Effector memory CD8-positive, alpha-beta T cell (primary cell): Measurements from ENCODE around the gene TERB1.

ENCODE experiments used
- ATAC-seq: fragments of 150-1000 bp; cut with Tn5 transposase; replicated peaks from 2 replicates; pipeline ENCODE4 v1.10.0; 2021; ENCODE audit warnings: mild to moderate bottlenecking, moderate library complexity
- DNase-seq, 3 experiments: peaks; one replicate each; pipeline ENCODE4 v3.0.0; 2021
- H3K27ac Mint-ChIP-seq, 2 donors: one replicate each; pipeline ENCODE4 v1.8.0; 2022; ENCODE audit warnings: mild to moderate bottlenecking in 2 of 2, mixed read lengths in 2 of 2, moderate library complexity in 2 of 2
- H3K27me3 Mint-ChIP-seq, 2 donors: one replicate each; pipeline ENCODE4 v1.8.0; 2022; ENCODE audit warnings: mixed read lengths in 2 of 2
- H3K36me3 Mint-ChIP-seq: one replicate; pipeline ENCODE4 v1.8.0; 2022; ENCODE audit warnings: mild to moderate bottlenecking, moderate library complexity, mixed read lengths; ENCODE audit not compliant: insufficient read depth
- H3K4me1 Mint-ChIP-seq, 2 donors: one replicate each; pipeline ENCODE4 v1.8.0; 2022; ENCODE audit warnings: low read depth in 2 of 2, mixed read lengths in 2 of 2
- H3K4me3 Mint-ChIP-seq, 2 donors: one replicate each; pipeline ENCODE4 v1.8.0; 2022; ENCODE audit warnings: mild to moderate bottlenecking in 2 of 2, mixed read lengths in 2 of 2, moderate library complexity in 2 of 2
- H3K9me3 Mint-ChIP-seq, 2 donors: one replicate each; pipeline ENCODE4 v1.8.0; 2022; ENCODE audit warnings: mixed read lengths in 2 of 2
- total RNA-seq, 9 experiments: gene quantifications; one replicate each; lab custom pipeline; 2026; lab: John Stamatoyannopoulos, UW

The TERB1 gene
- total RNA-seq = 0 to 0.97 (median 0.13) reads per million in 9 experiments

GRCh38 chr16:66801320-66802105 lies at the start of gene TERB1:
TERB1 (minus strand) TSS chr16:66801584; CDS start chr16:66796798, 4,786 bp downstream.
- ATAC-seq = no peak
- Mint-ChIP-seq H3K36me3 (peaks cover 42% of the 10 kb centered on the region), H3K27ac (no peak within 1 kb of the TSS), H3K9me3 (no peaks in the 10 kb centered on the region), H3K4me3 (no peak within 1 kb of the TSS), H3K27me3 (no peaks in the 10 kb centered on the region), H3K4me1 (no peaks in the 10 kb centered on the region)
- DNase-seq = no peak

- H3K27ac Mint-ChIP-seq = no peak overlapping the region
- H3K4me3 Mint-ChIP-seq = no peak overlapping the region
- H3K4me1 Mint-ChIP-seq = peaks cover 0 to 3% of the 10 kb centered on the region in 2 donors
- DNase-seq (no peak), ATAC-seq (no peak)
- H3K27me3 Mint-ChIP-seq = peaks cover 13 to 35% of the 10 kb centered on the region in 2 donors
- H3K9me3 Mint-ChIP-seq = no peaks in the 10 kb centered on the region
- H3K36me3 Mint-ChIP-seq = no peaks in the 10 kb centered on the region
Observed at GRCh38 chr16:66850115-66850815, 48.9 kb upstream of the TERB1 start.

- DNase-seq = no peak
- ATAC-seq = no peak
- H3K36me3 Mint-ChIP-seq = no peaks in the 10 kb centered on the region
- no peak overlapping the region for H3K4me3 Mint-ChIP-seq
- H3K9me3 Mint-ChIP-seq = no peaks in the 10 kb centered on the region
- peaks cover 16 to 42% of the 10 kb centered on the region in 2 donors for H3K27me3 Mint-ChIP-seq
- H3K27ac Mint-ChIP-seq = no peak overlapping the region
- H3K4me1 Mint-ChIP-seq = peaks cover 0 to 3% of the 10 kb centered on the region in 2 donors
Observed at GRCh38 chr16:66849549-66849948, 48.2 kb upstream of the TERB1 start.

- Mint-ChIP-seq H3K9me3 (no peaks in the 10 kb centered on the region), H3K4me3 (no peak overlapping the region), H3K27ac (no peak overlapping the region), H3K4me1 (peaks cover under 1 to 2% of the 10 kb centered on the region in 2 donors), H3K36me3 (peaks cover under 1% of the 10 kb centered on the region), H3K27me3 (peaks cover 17 to 47% of the 10 kb centered on the region in 2 donors)
- DNase-seq = no peak
- no peak for ATAC-seq
Observed at GRCh38 chr16:66849021-66849420, 47.6 kb upstream of the TERB1 start.

GRCh38 chr16:66848172-66848571 lies 46.8 kb upstream of the TERB1 start:
- Mint-ChIP-seq H3K9me3 (no peaks in the 10 kb centered on the region), H3K27me3 (peaks cover 26 to 56% of the 10 kb centered on the region in 2 donors), H3K36me3 (peaks cover 3% of the 10 kb centered on the region), H3K4me1 (peaks cover 0 to 4% of the 10 kb centered on the region in 2 donors), H3K4me3 (no peak overlapping the region), H3K27ac (no peak overlapping the region)
- ATAC-seq (no peak), DNase-seq (no peak)

- H3K36me3 Mint-ChIP-seq = peaks cover 3% of the 10 kb centered on the region
- ATAC-seq = no peak
- H3K27me3 Mint-ChIP-seq = peaks cover 32 to 61% of the 10 kb centered on the region in 2 donors
- peaks cover 4% of the 10 kb centered on the region in 2 donors for H3K4me1 Mint-ChIP-seq
- no peak overlapping the region for H3K27ac Mint-ChIP-seq
- DNase-seq = no peak
- no peak overlapping the region for H3K4me3 Mint-ChIP-seq
- no peaks in the 10 kb centered on the region for H3K9me3 Mint-ChIP-seq
Observed at GRCh38 chr16:66847533-66848067, 46.2 kb upstream of the TERB1 start.

GRCh38 chr16:66846831-66847230 lies 45.4 kb upstream of the TERB1 start:
- peaks cover 35 to 69% of the 10 kb centered on the region in 2 donors for H3K27me3 Mint-ChIP-seq
- H3K4me3 Mint-ChIP-seq = no peak overlapping the region
- no peak overlapping the region for H3K27ac Mint-ChIP-seq
- H3K9me3 Mint-ChIP-seq = no peaks in the 10 kb centered on the region
- peaks cover 3% of the 10 kb centered on the region for H3K36me3 Mint-ChIP-seq
- ATAC-seq = no peak
- H3K4me1 Mint-ChIP-seq = peaks cover 4% of the 10 kb centered on the region in 2 donors
- DNase-seq = no peak

GRCh38 chr16:66846266-66846665 lies 44.9 kb upstream of the TERB1 start:
- no peak for ATAC-seq
- peaks cover 3% of the 10 kb centered on the region for H3K36me3 Mint-ChIP-seq
- no peaks in the 10 kb centered on the region for H3K9me3 Mint-ChIP-seq
- peaks cover 35 to 75% of the 10 kb centered on the region in 2 donors for H3K27me3 Mint-ChIP-seq
- H3K27ac Mint-ChIP-seq = no peak overlapping the region
- no peak for DNase-seq
- peaks cover 4% of the 10 kb centered on the region in 2 donors for H3K4me1 Mint-ChIP-seq
- H3K4me3 Mint-ChIP-seq = no peak overlapping the region

- DNase-seq = no peak
- H3K9me3 Mint-ChIP-seq = no peaks in the 10 kb centered on the region
- peaks cover 35 to 76% of the 10 kb centered on the region in 2 donors for H3K27me3 Mint-ChIP-seq
- H3K4me3 Mint-ChIP-seq = no peak overlapping the region
- H3K27ac Mint-ChIP-seq = no peak overlapping the region
- H3K36me3 Mint-ChIP-seq = peaks cover 3% of the 10 kb centered on the region
- ATAC-seq = no peak
- peaks cover 4% of the 10 kb centered on the region in 2 donors for H3K4me1 Mint-ChIP-seq
Observed at GRCh38 chr16:66845791-66846221, 44.4 kb upstream of the TERB1 start.

GRCh38 chr16:66845080-66845410 lies 43.7 kb upstream of the TERB1 start:
- DNase-seq (no peak), ATAC-seq (no peak)
- peaks cover 35 to 76% of the 10 kb centered on the region in 2 donors for H3K27me3 Mint-ChIP-seq
- peaks cover 3% of the 10 kb centered on the region for H3K36me3 Mint-ChIP-seq
- H3K27ac Mint-ChIP-seq = no peak overlapping the region
- peak overlapping the region in 1 of 2 donors; percentile 33 for H3K4me3 Mint-ChIP-seq
- H3K9me3 Mint-ChIP-seq = no peaks in the 10 kb centered on the region
- peaks cover 4% of the 10 kb centered on the region in 2 donors for H3K4me1 Mint-ChIP-seq

- H3K27ac Mint-ChIP-seq = no peak within 1 kb of the TSS
- H3K36me3 Mint-ChIP-seq = peaks cover 3% of the 10 kb centered on the region
- ATAC-seq = no peak
- H3K4me3 Mint-ChIP-seq = peak within 1 kb of the TSS; percentile 64 to 68
- H3K27me3 Mint-ChIP-seq = peaks cover 35 to 77% of the 10 kb centered on the region in 2 donors
- H3K9me3 Mint-ChIP-seq = no peaks in the 10 kb centered on the region
- peaks cover 4% of the 10 kb centered on the region in 2 donors for H3K4me1 Mint-ChIP-seq
- no peak for DNase-seq
Observed at GRCh38 chr16:66844342-66845079, 43.1 kb upstream of the TERB1 start, which contains the start of gene CA7. CA7 (plus strand) TSS chr16:66844414; CDS start chr16:66844488, 74 bp downstream.

- Mint-ChIP-seq H3K4me1 (peaks cover 4% of the 10 kb centered on the region in 2 donors), H3K27me3 (peaks cover 40 to 82% of the 10 kb centered on the region in 2 donors), H3K27ac (no peak overlapping the region), H3K9me3 (no peaks in the 10 kb centered on the region), H3K36me3 (peaks cover 3% of the 10 kb centered on the region), H3K4me3 (peak overlapping the region; percentile 64 to 68)
- ATAC-seq (no peak), DNase-seq (no peak)
Observed at GRCh38 chr16:66844009-66844341, 42.6 kb upstream of the TERB1 start.

- H3K27me3 Mint-ChIP-seq = peaks cover 40 to 85% of the 10 kb centered on the region in 2 donors
- peak overlapping the region in 1 of 2 donors; percentile 25 for H3K4me3 Mint-ChIP-seq
Observed at GRCh38 chr16:66843191-66843590, 41.8 kb upstream of the TERB1 start.

More at GRCh38 chr16:66843191-66843590, 41.8 kb upstream of the TERB1 start:
- DNase-seq = no peak
- peaks cover 4% of the 10 kb centered on the region in 2 donors for H3K4me1 Mint-ChIP-seq
- H3K27ac Mint-ChIP-seq = no peak overlapping the region
- ATAC-seq = no peak
- no peaks in the 10 kb centered on the region for H3K9me3 Mint-ChIP-seq
- H3K36me3 Mint-ChIP-seq = peaks cover 3% of the 10 kb centered on the region
